ENCODE results near the gene NHLRC4. TPM values are rescaled to one million over a fixed set of nuclear protein-coding genes. Genes with fewer than 3 reads are reported as not detected.

The NHLRC4 gene
- total RNA-seq, 1 donor from 2014 or later: 2.7 TPM

- Histone ChIP-seq H3K9me3 (no peaks in the 10 kb centered on the region), H3K27ac (no peak overlapping the region), H3K4me3 (no peak overlapping the region), H3K27me3 (ENCODE audit: low read depth) (no peaks in the 10 kb centered on the region), H3K4me1 (no peaks in the 10 kb centered on the region), H3K36me3 (peaks cover 29% of the 10 kb centered on the region)
- ATAC-seq: no peak
- no peak for DNase-seq
- intact Hi-C loops (cut with DNase I): no loop called here
- TF ChIP-seq, protein P1, sequence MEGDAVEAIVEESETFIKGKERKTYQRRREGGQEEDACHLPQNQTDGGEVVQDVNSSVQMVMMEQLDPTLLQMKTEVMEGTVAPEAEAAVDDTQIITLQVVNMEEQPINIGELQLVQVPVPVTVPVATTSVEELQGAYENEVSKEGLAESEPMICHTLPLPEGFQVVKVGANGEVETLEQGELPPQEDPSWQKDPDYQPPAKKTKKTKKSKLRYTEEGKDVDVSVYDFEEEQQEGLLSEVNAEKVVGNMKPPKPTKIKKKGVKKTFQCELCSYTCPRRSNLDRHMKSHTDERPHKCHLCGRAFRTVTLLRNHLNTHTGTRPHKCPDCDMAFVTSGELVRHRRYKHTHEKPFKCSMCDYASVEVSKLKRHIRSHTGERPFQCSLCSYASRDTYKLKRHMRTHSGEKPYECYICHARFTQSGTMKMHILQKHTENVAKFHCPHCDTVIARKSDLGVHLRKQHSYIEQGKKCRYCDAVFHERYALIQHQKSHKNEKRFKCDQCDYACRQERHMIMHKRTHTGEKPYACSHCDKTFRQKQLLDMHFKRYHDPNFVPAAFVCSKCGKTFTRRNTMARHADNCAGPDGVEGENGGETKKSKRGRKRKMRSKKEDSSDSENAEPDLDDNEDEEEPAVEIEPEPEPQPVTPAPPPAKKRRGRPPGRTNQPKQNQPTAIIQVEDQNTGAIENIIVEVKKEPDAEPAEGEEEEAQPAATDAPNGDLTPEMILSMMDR (IDR thresholded peaks at IDR 0.05): no peak
Measured at GRCh38 chr16:577796-578195, 11.0 kb downstream of the NHLRC4 start.

- DNase-seq (no peak), ATAC-seq (peak; percentile 1 to 3)
- intact Hi-C loops (cut with DNase I): no loop called here
- H3K9me3 ChIP-seq: no peaks in the 10 kb centered on the region
- H3K4me1 ChIP-seq: no peaks in the 10 kb centered on the region
- TF ChIP-seq, protein P1 (IDR thresholded peaks at IDR 0.05): no peak
- no peak overlapping the region for H3K4me3 ChIP-seq
- H3K36me3 ChIP-seq: peaks cover 34% of the 10 kb centered on the region
- H3K27ac ChIP-seq: no peak overlapping the region
- H3K27me3 ChIP-seq (ENCODE audit: low read depth): no peaks in the 10 kb centered on the region
Measured at GRCh38 chr16:578232-578869, 11.5 kb downstream of the NHLRC4 start.

DNA sequence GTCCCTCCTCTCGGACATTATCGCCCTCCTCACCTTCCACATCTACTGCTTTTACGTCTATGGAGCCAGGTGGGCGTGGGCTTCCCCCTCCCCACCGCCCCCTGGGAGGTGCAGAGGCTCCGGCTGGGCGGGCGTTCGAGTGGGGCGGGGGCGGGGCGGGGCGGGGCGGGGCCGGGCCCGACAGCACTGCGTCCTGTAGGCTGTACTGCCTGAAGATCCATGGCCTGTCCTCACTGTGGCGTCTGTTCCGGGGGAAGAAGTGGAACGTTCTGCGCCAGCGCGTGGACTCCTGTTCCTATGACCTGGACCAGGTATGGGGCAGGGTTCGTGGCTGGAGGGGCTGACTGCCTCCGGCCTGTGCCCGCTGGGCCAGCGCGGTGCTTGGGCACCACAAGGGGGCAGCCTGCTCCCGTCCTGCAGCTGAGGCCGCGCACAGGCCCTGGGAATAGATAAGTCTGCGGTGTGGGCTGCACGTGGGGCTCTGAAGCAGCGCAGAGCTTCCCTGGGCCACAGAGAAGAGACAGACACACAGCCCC lies 12.1 kb downstream of the NHLRC4 start:
- H3K4me1 ChIP-seq: no peaks in the 10 kb centered on the region
- no peaks in the 10 kb centered on the region for H3K9me3 ChIP-seq
- TF ChIP-seq, protein P1 (IDR thresholded peaks at IDR 0.05): peak; percentile 91
- peaks cover 33% of the 10 kb centered on the region for H3K36me3 ChIP-seq
- peak; percentile 88 for DNase-seq
- ATAC-seq: peak; percentile 90 to 91
- intact Hi-C loops (cut with DNase I): no loop called here
- no peaks in the 10 kb centered on the region for H3K27me3 ChIP-seq (ENCODE audit: low read depth)
- H3K4me3 ChIP-seq: peak overlapping the region; percentile 36
- no peak overlapping the region for H3K27ac ChIP-seq

DNA sequence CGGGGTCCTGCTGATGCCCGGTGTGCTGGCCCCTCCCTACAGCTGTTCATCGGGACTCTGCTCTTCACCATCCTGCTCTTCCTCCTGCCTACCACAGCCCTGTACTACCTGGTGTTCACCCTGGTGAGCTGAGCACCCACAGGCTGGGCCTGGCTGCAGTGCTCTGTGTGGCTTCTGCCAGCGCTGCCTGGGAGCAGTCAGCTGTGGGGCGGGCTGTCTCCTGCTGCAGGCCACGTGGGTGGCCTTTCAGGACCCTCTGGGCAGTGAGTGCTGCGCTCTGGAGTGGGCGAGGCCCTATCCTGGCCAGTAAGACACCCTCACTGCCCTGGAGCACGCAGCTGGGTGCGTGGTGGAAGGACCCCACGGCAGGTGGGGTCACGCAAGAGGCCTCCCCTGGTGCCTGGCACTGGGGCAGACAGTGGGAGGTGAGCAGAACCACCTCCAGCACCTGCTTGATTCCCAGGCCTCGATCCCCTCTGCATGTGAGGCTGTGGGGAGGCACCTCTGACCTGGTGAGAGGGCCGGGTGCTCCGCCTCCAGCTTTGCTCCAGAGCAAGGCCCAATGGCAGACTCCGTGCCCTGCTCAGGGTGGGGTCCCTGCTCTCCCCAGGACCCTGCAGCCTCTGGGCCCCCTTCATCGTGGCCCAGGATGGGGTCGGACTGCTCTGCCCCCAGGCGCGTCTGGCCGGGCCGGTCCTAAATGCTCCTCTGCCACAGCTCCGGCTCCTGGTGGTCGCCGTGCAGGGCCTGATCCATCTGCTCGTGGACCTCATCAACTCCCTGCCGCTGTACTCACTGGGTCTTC lies 13.5 kb downstream of the NHLRC4 start:
- Histone ChIP-seq H3K4me1 (peaks cover under 1% of the 10 kb centered on the region), H3K27me3 (ENCODE audit: low read depth) (no peaks in the 10 kb centered on the region), H3K9me3 (no peaks in the 10 kb centered on the region), H3K4me3 (no peak overlapping the region), H3K27ac (no peak overlapping the region), H3K36me3 (peaks cover 19% of the 10 kb centered on the region)
- TF ChIP-seq, protein P1 (IDR thresholded peaks at IDR 0.05): no peak
- DNase-seq (no peak), ATAC-seq (no peak)
- intact Hi-C loops (cut with DNase I): no loop called here

DNA sequence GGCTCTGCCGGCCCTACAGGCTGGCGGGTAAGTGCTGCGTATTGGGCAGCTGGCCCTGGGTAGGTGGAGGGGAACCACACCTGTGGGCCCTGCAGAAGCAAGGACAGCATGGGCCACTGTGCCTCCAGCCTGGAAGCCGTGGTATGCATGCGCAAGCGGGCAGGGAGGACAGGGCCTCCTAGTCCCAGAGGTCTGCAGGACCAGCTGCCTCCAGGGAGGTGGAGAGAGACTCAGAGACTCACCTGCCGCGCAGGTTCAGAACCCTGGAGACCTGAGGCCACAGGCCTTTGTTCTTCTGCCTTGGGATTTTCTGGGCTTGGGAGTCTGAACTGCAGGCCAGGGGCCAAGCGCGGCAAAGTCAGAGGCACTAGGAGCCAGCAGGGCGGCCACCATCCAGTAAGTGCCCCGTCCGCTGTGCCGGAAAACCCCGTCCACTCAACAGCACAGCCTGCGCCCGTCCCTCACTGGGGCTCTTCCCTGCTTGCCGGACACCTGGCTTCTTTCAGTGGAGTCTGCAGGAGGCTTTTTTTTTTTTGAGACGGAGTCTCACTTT lies 14.2 kb downstream of the NHLRC4 start:
- Histone ChIP-seq H3K36me3 (peaks cover 12% of the 10 kb centered on the region), H3K27ac (no peak overlapping the region), H3K4me3 (no peak overlapping the region), H3K27me3 (ENCODE audit: low read depth) (no peaks in the 10 kb centered on the region), H3K4me1 (peaks cover 5% of the 10 kb centered on the region), H3K9me3 (no peaks in the 10 kb centered on the region)
- ATAC-seq (no peak), DNase-seq (no peak)
- intact Hi-C loops (cut with DNase I): no loop called here
- TF ChIP-seq, protein P1 (IDR thresholded peaks at IDR 0.05): no peak
